Esophagus muscularis mucosa (tissue), 4 donors: Measurements from ENCODE around the gene CLK3. TPM values are rescaled to one million over a fixed set of nuclear protein-coding genes. Genes with fewer than 3 reads are reported as not detected.

Source experiments
- DNase-seq: peaks from one replicate; pipeline ENCODE4 v3.0.0-alpha.2; 2017; ENCODE audit errors: extremely low spot score
- H3K27ac ChIP-seq, 4 donors: fragments of 200-600 bp; sonication (generic); replicated peaks in 1 of 4; 1 replicate in 3 of 4; 2 replicates in 1 of 4; pipeline ENCODE4 v1.5.1; 2016 to 2019; ENCODE audit warnings: mild to moderate bottlenecking in 1 of 4
- H3K27me3 ChIP-seq, 4 donors: fragments of 200-600 bp; sonication (generic); one replicate each; pipeline versions ENCODE4 v1.5.1 to v1.6.0; 2016 to 2019
- H3K36me3 ChIP-seq, 4 donors: fragments of 200-600 bp; sonication (generic); one replicate each; pipeline ENCODE4 v1.5.1; 2016 to 2019
- H3K4me1 ChIP-seq, 4 donors: fragments of 200-600 bp; sonication (generic); one replicate each; pipeline ENCODE4 v1.5.1; 2016 to 2019
- H3K4me3 ChIP-seq, 4 donors: fragments of 200-600 bp; sonication (generic); 1 replicate in 2 of 4; 2 replicates in 2 of 4; pipeline ENCODE4 v1.5.1; 2016 to 2019; ENCODE audit warnings: mild to moderate bottlenecking in 4 of 4, moderate library complexity in 1 of 4
- H3K9me3 ChIP-seq, 4 donors: fragments of 200-600 bp; sonication (generic); 1 replicate in 3 of 4; 2 replicates in 1 of 4; pipeline ENCODE4 v1.5.1; 2016 to 2019
- EP300 ChIP-seq: sonication (generic); formaldehyde crosslinking; IDR thresholded peaks from one replicate; pipeline ENCODE4 v1.6.1; 2017; ENCODE audit warnings: antibody characterized with exemption
- POLR2A ChIP-seq: fragments of 450-650 bp; IDR thresholded peaks from one replicate; pipeline ENCODE4 v1.6.1; 2017; ENCODE audit warnings: antibody characterized with exemption, moderate library complexity, mild to moderate bottlenecking, low read depth
- POLR2AphosphoS5 ChIP-seq, 2 donors: sonication (generic); formaldehyde crosslinking; IDR thresholded peaks; one replicate each; pipeline ENCODE4 v1.6.1; 2017; ENCODE audit warnings: antibody characterized with exemption in 2 of 2
- WGBS: methylation state at CpG from one replicate; pipeline ENCODE4 v1.1.5; 2018; 5-methylcytosine and 5-hydroxymethylcytosine counted together
- intact Hi-C: fragments of 100-400 bp; cut with DNase I; formaldehyde crosslinking; loops from one replicate; pipeline ENCODE4 v1.15.1; 2023
- total RNA-seq, 4 donors: library from RNA; depleted of rRNA; stranded (reverse); fragments of >200 nt; gene quantifications; one replicate each; pipeline versions ENCODE4 v1.1.0 to v1.2.1, GENCODE V29; 2016
- TF ChIP-seq, protein P1 (sequence below), 3 experiments: fragments of 200-600 bp in 2 of 3; fragments of 450-650 bp in 1 of 3; sonication (generic) in 2 of 3; IDR thresholded peaks; one replicate each; pipeline ENCODE4 v1.5.1; 2017 to 2019; ENCODE audit warnings: antibody characterized with exemption in 3 of 3, mild to moderate bottlenecking in 2 of 3, moderate library complexity in 1 of 3

Gene CLK3
- total RNA-seq, 4 donors from 2014 or later: 74.6 to 89.8 (median 80.7) TPM

- WGBS: 90% methylated on average over 3 of the region's 3 CpGs
- no peaks in the 10 kb centered on the region for H3K27me3 ChIP-seq
- H3K27ac ChIP-seq: no peak overlapping the region
- no peak for DNase-seq
- intact Hi-C loops: no loop called here
- H3K9me3 ChIP-seq: no peaks in the 10 kb centered on the region
- no peak for TF ChIP-seq EP300
- TF ChIP-seq, protein P1, sequence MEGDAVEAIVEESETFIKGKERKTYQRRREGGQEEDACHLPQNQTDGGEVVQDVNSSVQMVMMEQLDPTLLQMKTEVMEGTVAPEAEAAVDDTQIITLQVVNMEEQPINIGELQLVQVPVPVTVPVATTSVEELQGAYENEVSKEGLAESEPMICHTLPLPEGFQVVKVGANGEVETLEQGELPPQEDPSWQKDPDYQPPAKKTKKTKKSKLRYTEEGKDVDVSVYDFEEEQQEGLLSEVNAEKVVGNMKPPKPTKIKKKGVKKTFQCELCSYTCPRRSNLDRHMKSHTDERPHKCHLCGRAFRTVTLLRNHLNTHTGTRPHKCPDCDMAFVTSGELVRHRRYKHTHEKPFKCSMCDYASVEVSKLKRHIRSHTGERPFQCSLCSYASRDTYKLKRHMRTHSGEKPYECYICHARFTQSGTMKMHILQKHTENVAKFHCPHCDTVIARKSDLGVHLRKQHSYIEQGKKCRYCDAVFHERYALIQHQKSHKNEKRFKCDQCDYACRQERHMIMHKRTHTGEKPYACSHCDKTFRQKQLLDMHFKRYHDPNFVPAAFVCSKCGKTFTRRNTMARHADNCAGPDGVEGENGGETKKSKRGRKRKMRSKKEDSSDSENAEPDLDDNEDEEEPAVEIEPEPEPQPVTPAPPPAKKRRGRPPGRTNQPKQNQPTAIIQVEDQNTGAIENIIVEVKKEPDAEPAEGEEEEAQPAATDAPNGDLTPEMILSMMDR (IDR thresholded peaks at IDR 0.05): no peak
- TF ChIP-seq POLR2A: no peak
- no peak for TF ChIP-seq POLR2AphosphoS5 (IDR thresholded peaks at IDR 0.05)
- H3K36me3 ChIP-seq: peaks cover 17 to 52% (median 40%) of the 10 kb centered on the region in 4 donors
- no peak overlapping the region for H3K4me3 ChIP-seq
- H3K4me1 ChIP-seq: no peaks in the 10 kb centered on the region
Measured at GRCh38 chr15:74674161-74674560, 58.5 kb downstream of the CLK3 start.

DNA sequence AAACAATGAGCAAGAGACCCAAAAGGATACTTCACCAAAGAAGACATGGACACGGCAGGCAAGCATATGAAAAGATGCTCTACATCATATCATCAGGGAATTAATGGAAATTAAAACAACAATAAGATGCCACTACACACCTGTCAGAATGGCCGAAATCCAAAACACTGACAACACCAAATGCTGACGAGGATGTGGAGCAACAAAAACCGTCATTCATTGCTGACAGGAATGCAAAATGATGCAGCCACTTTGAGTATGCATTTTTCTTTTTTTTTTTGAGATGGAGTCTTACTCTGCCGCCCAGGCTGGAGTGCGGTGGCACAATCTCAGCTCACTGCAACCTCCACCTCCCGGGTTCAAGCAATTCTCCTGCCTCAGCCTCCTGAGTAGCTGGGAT is 61.2 kb downstream of the CLK3 start:
- H3K4me3 ChIP-seq: no peak overlapping the region
- H3K27ac ChIP-seq: no peak overlapping the region
- no peaks in the 10 kb centered on the region for H3K9me3 ChIP-seq
- H3K27me3 ChIP-seq: no peaks in the 10 kb centered on the region
- H3K36me3 ChIP-seq: peaks cover 3 to 29% (median 24%) of the 10 kb centered on the region in 4 donors
- intact Hi-C loops: no loop called here
- no peaks in the 10 kb centered on the region for H3K4me1 ChIP-seq
- DNase-seq: no peak
- no peak for TF ChIP-seq POLR2A
- no peak for TF ChIP-seq POLR2AphosphoS5 (IDR thresholded peaks at IDR 0.05)
- TF ChIP-seq, protein P1 (IDR thresholded peaks at IDR 0.05): no peak
- TF ChIP-seq EP300: no peak
- 94% methylated on average over 7 of the region's 7 CpGs for WGBS

Other genes with a start within 250 kb of the CLK3 start
- 1 to 10 TPM; 1.7 to 2.5 (median 1.8) TPM for gene CYP11A1, start 248.2 kb upstream of the CLK3 start, total RNA-seq
- 1 to 10 TPM; 1.2 to 4.1 (median 2.7) TPM for gene SEMA7A, start 181.9 kb upstream of the CLK3 start, total RNA-seq
- 10 to 100 TPM; 52.7 to 69.7 (median 60.5) TPM for gene UBL7, start 154.7 kb upstream of the CLK3 start, total RNA-seq
- gene ARID3B, start 74.6 kb upstream of the CLK3 start, total RNA-seq: 1 to 10 TPM; 3.6 to 6.8 (median 6.7) TPM
- gene EDC3, start 80.2 kb downstream of the CLK3 start, total RNA-seq: 10 to 100 TPM in 3 of 4 donors, 1 to 10 TPM in 1; 9.6 to 19.5 (median 17.9) TPM
- gene CYP1A1, start 109.7 kb downstream of the CLK3 start, total RNA-seq: 1 to 10 TPM in 2 of 4 donors, not detected in 2; 1.5 to 2.5 TPM
- not detected for gene CYP1A2, start 133.0 kb downstream of the CLK3 start, total RNA-seq
- gene CSK, start 166.2 kb downstream of the CLK3 start, total RNA-seq: 10 to 100 TPM; 14.0 to 28.7 (median 21.9) TPM
- gene LMAN1L, start 197.0 kb downstream of the CLK3 start, total RNA-seq: under 1 TPM in 1 of 4 donors, not detected in 3; 0.66 TPM
- under 1 TPM in 1 of 4 donors, not detected in 3; 0.33 TPM for gene CPLX3, start 210.8 kb downstream of the CLK3 start, total RNA-seq
- gene ULK3, start 227.3 kb downstream of the CLK3 start, total RNA-seq: 10 to 100 TPM; 24.5 to 49.2 (median 35.4) TPM